Measurements from ENCODE around the gene SPPL3.

GRCh38 chr12:120799243-120800045, 104.7 kb downstream of the SPPL3 start:
- no peak for TF ChIP-seq CTCF (IDR thresholded peaks at IDR 0.05; ENCODE audit: insufficient read depth, low read length, poor library complexity, severe bottlenecking)
- no peak for TF ChIP-seq EZH2phosphoT487 (conservative IDR thresholded peaks at IDR 0.05; ENCODE audit: low read length)
